ENCODE data around the gene EFNA1. TPM values are rescaled to one million over a fixed set of nuclear protein-coding genes. Genes with fewer than 3 reads are reported as not detected.

EFNA1 gene
- total and polyA plus RNA-seq, 3 experiments from 2014 or later = 0.16 to 1.3 (median 0.31) TPM

Other genes with a start within 250 kb of the EFNA1 start
- 10 to 100 TPM; 44.7 to 45.2 TPM for gene PMVK, start 191.2 kb upstream of the EFNA1 start, total RNA-seq
- gene PMVK, start 191.2 kb upstream of the EFNA1 start, polyA plus RNA-seq = 55.5 TPM
- 10 to 100 TPM; 35.9 to 36.1 TPM for gene PBXIP1, start 171.8 kb upstream of the EFNA1 start, total RNA-seq
- gene PBXIP1, start 171.8 kb upstream of the EFNA1 start, polyA plus RNA-seq = 295 TPM
- 10 to 100 TPM; 34.2 to 35.3 TPM for gene PYGO2, start 166.1 kb upstream of the EFNA1 start, total RNA-seq
- gene PYGO2, start 166.1 kb upstream of the EFNA1 start, polyA plus RNA-seq = 42.6 TPM
- 10 to 100 TPM; 37.4 to 40.8 TPM for gene SHC1, start 157.1 kb upstream of the EFNA1 start, total RNA-seq
- 32.7 TPM for gene SHC1, start 157.1 kb upstream of the EFNA1 start, polyA plus RNA-seq
- 100 to 1,000 TPM; 125 to 126 TPM for gene CKS1B, start 153.2 kb upstream of the EFNA1 start, total RNA-seq
- 46.8 TPM for gene CKS1B, start 153.2 kb upstream of the EFNA1 start, polyA plus RNA-seq
- gene FLAD1, start 144.5 kb upstream of the EFNA1 start, total RNA-seq = 10 to 100 TPM; 73.7 to 76.3 TPM
- gene FLAD1, start 144.5 kb upstream of the EFNA1 start, polyA plus RNA-seq = 51.2 TPM
- gene LENEP, start 134.3 kb upstream of the EFNA1 start, total RNA-seq = under 1 TPM; 0.62 to 0.72 TPM
- gene LENEP, start 134.3 kb upstream of the EFNA1 start, polyA plus RNA-seq = not detected
- 10 to 100 TPM; 33.2 to 34.7 TPM for gene ZBTB7B, start 125.1 kb upstream of the EFNA1 start, total RNA-seq
- gene ZBTB7B, start 125.1 kb upstream of the EFNA1 start, polyA plus RNA-seq = 3.3 TPM
- gene DCST2, start 94.1 kb upstream of the EFNA1 start, total RNA-seq = under 1 TPM; 0.09 to 0.16 TPM
- gene DCST2, start 94.1 kb upstream of the EFNA1 start, polyA plus RNA-seq = not detected
- gene DCST1, start 94.1 kb upstream of the EFNA1 start, total RNA-seq = not detected
- not detected for gene DCST1, start 94.1 kb upstream of the EFNA1 start, polyA plus RNA-seq
- gene ADAM15, start 76.6 kb upstream of the EFNA1 start, total RNA-seq = 10 to 100 TPM; 34.5 to 36.9 TPM
- 15.3 TPM for gene ADAM15, start 76.6 kb upstream of the EFNA1 start, polyA plus RNA-seq
- gene EFNA4, start 64.1 kb upstream of the EFNA1 start, total RNA-seq = 1 to 10 TPM; 3.4 to 3.7 TPM
- 3.0 TPM for gene EFNA4, start 64.1 kb upstream of the EFNA1 start, polyA plus RNA-seq
- 1 to 10 TPM in 1 of 2 experiments, under 1 TPM in 1; 0.94 to 1.4 TPM for gene EFNA3, start 49.0 kb upstream of the EFNA1 start, total RNA-seq
- gene EFNA3, start 49.0 kb upstream of the EFNA1 start, polyA plus RNA-seq = 1.0 TPM
- gene SLC50A1, start 8.0 kb downstream of the EFNA1 start, total RNA-seq = 10 to 100 TPM; 43.4 to 47.2 TPM
- gene SLC50A1, start 8.0 kb downstream of the EFNA1 start, polyA plus RNA-seq = 49.5 TPM
- gene DPM3, start 12.7 kb downstream of the EFNA1 start, total RNA-seq = 10 to 100 TPM; 38.9 to 40.9 TPM
- 120 TPM for gene DPM3, start 12.7 kb downstream of the EFNA1 start, polyA plus RNA-seq
- gene KRTCAP2, start 45.4 kb downstream of the EFNA1 start, total RNA-seq = 100 to 1,000 TPM; 181 to 207 TPM
- gene KRTCAP2, start 45.4 kb downstream of the EFNA1 start, polyA plus RNA-seq = 576 TPM
- 1 to 10 TPM; 6.4 to 7.3 TPM for gene TRIM46, start 46.0 kb downstream of the EFNA1 start, total RNA-seq
- gene TRIM46, start 46.0 kb downstream of the EFNA1 start, polyA plus RNA-seq = 0.99 TPM
- 1 to 10 TPM; 7.8 to 7.9 TPM for gene THBS3, start 80.0 kb downstream of the EFNA1 start, total RNA-seq
- 2.9 TPM for gene THBS3, start 80.0 kb downstream of the EFNA1 start, polyA plus RNA-seq
- 10 to 100 TPM; 67.6 to 73.2 TPM for gene MTX1, start 80.8 kb downstream of the EFNA1 start, total RNA-seq
- gene MTX1, start 80.8 kb downstream of the EFNA1 start, polyA plus RNA-seq = 43.7 TPM
- gene ENTREP3, start 127.6 kb downstream of the EFNA1 start, total RNA-seq = 10 to 100 TPM; 39.1 to 41.5 TPM
- 1.7 TPM for gene ENTREP3, start 127.6 kb downstream of the EFNA1 start, polyA plus RNA-seq
- gene SCAMP3, start 134.5 kb downstream of the EFNA1 start, total RNA-seq = 100 to 1,000 TPM; 152 to 158 TPM
- gene SCAMP3, start 134.5 kb downstream of the EFNA1 start, polyA plus RNA-seq = 179 TPM
- 10 to 100 TPM; 78.3 to 79.8 TPM for gene CLK2, start 145.6 kb downstream of the EFNA1 start, total RNA-seq
- gene CLK2, start 145.6 kb downstream of the EFNA1 start, polyA plus RNA-seq = 20.2 TPM
- 1 to 10 TPM; 3.2 to 3.7 TPM for gene HCN3, start 149.6 kb downstream of the EFNA1 start, total RNA-seq
- 0.18 TPM for gene HCN3, start 149.6 kb downstream of the EFNA1 start, polyA plus RNA-seq
- not detected for gene PKLR, start 173.6 kb downstream of the EFNA1 start, total RNA-seq
- gene PKLR, start 173.6 kb downstream of the EFNA1 start, polyA plus RNA-seq = not detected
- gene FDPS, start 181.0 kb downstream of the EFNA1 start, total RNA-seq = 100 to 1,000 TPM; 194 to 199 TPM
- gene FDPS, start 181.0 kb downstream of the EFNA1 start, polyA plus RNA-seq = 126 TPM
- gene RUSC1, start 193.0 kb downstream of the EFNA1 start, total RNA-seq = 10 to 100 TPM; 31.3 to 32.8 TPM
- 9.8 TPM for gene RUSC1, start 193.0 kb downstream of the EFNA1 start, polyA plus RNA-seq